GM06990 (cell line): ENCODE measurements around the gene ALX4.

Source experiments
- DNase-seq: peaks from one replicate; pipeline ENCODE4 v3.0.0-alpha.2; 2011; ENCODE audit not compliant: insufficient read length; ENCODE audit errors: extremely low read depth
- H3K27me3 ChIP-seq: replicated peaks from 2 replicates; pipeline ENCODE4 v1.6.0; 2011; ENCODE audit warnings: low read length; ENCODE audit not compliant: control insufficient read depth, insufficient read depth
- H3K36me3 ChIP-seq: 2 replicates; pipeline ENCODE4 v1.5.1; 2011; ENCODE audit warnings: low read length; ENCODE audit not compliant: control insufficient read depth, insufficient read depth
- H3K4me3 ChIP-seq: replicated peaks from 2 replicates; pipeline ENCODE4 v1.5.1; 2011; ENCODE audit warnings: low read depth, mild to moderate bottlenecking, control low read depth, low read length
- CTCF ChIP-seq: IDR thresholded peaks from 2 replicates; pipeline ENCODE4 v1.5.1; 2011; ENCODE audit warnings: low read length, control low read depth, mild to moderate bottlenecking, inconsistent platforms; ENCODE audit not compliant: insufficient read depth, poor library complexity, severe bottlenecking

ALX4 gene

GRCh38 chr11:44275961-44276550, 33.9 kb downstream of the ALX4 start:
- TF ChIP-seq CTCF: no peak
- no peak for DNase-seq
- H3K36me3 ChIP-seq: no peaks in the 10 kb centered on the region

GRCh38 chr11:44275241-44275640, 34.7 kb downstream of the ALX4 start:
- no peak for DNase-seq
- H3K27me3 ChIP-seq: no peaks in the 10 kb centered on the region; the same call in none of the 2 replicates
- H3K4me3 ChIP-seq: no peak overlapping the region
- no peaks in the 10 kb centered on the region for H3K36me3 ChIP-seq
- TF ChIP-seq CTCF: no peak

More at GRCh38 chr11:44275961-44276550, 33.9 kb downstream of the ALX4 start:
- H3K27me3 ChIP-seq: no peaks in the 10 kb centered on the region; the same call in none of the 2 replicates
- H3K4me3 ChIP-seq: no peak overlapping the region

GRCh38 chr11:44274404-44274803, 35.5 kb downstream of the ALX4 start:
- no peaks in the 10 kb centered on the region for H3K36me3 ChIP-seq
- no peak overlapping the region for H3K4me3 ChIP-seq
- H3K27me3 ChIP-seq: no peaks in the 10 kb centered on the region; the same call in none of the 2 replicates
- no peak for DNase-seq
- no peak for TF ChIP-seq CTCF

- H3K36me3 ChIP-seq: no peaks in the 10 kb centered on the region
- DNase-seq: no peak
- H3K4me3 ChIP-seq: no peak overlapping the region
- no peak for TF ChIP-seq CTCF
- no peaks in the 10 kb centered on the region; the same call in 1 of the 2 replicates for H3K27me3 ChIP-seq
Measured at GRCh38 chr11:44271286-44271685, 38.7 kb downstream of the ALX4 start.

DNA sequence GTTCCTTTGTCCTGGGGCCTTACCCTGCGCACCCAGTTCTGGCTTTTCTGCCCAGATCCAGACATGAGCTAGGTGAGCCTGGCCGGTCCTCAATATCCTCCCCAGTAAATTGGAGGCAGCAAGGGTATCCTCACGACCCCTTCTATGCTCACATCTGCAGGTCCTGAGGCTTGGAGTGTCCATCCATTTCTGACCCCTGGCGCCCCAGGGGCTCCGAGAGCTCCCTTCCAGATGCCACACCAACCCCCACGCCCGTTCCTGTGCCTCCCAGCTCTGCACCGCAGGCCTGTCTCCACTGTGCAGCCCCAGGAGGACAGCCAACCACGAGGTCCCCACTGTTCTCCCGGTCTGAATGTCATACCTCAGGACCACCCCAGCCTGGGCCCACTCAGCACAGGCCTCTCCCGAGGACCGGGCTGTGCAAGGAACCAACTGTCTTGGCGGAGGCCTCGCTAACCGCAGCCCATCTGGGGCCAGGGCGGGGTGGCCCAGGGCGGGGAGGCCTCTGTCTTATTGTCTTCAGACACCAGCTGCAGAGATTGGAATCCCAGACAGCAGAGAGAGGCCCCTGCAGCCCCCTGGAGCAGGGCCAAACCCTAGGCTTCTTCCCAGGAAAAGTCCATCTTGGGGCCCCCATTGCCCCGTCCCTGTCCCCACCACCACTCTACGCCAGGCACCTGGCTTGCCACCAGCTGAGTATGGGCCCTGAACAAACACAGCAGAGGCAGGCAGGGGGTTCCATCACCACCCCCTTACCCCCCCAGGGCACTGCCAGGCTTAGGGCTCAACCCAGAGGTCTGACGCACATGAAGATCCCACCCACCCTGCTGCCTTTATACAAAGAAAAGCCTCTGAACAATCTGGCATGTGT, 39.3 kb downstream of the ALX4 start:
- TF ChIP-seq CTCF: no peak
- H3K4me3 ChIP-seq: no peak overlapping the region
- DNase-seq: no peak
- H3K36me3 ChIP-seq: no peaks in the 10 kb centered on the region
- H3K27me3 ChIP-seq: no peaks in the 10 kb centered on the region; the same call in 1 of the 2 replicates
